ENCODE measurements around the gene F8.
A peak's percentile ranks its signal among the peaks of the same experiment; 100 is the strongest.

The F8 gene

GRCh38 chrX:155048977-155049619, 26.6 kb upstream of the F8 start:
- Histone ChIP-seq H3K4me1 (ENCODE audit: control insufficient read depth in 1 of 2, insufficient read depth in 1 of 2, low read depth in 1 of 2, low read length in 1 of 2) (no peaks in the 10 kb centered on the region), H3K27ac (no peak overlapping the region), H3K4me3 (ENCODE audit: low read depth in 1 of 2, low read length in 1 of 2) (no peak overlapping the region), H3K36me3 (no peaks in the 10 kb centered on the region), H3K27me3 (no peaks in the 10 kb centered on the region), H3K9me3 (no peaks in the 10 kb centered on the region)
- peak; percentile 41 for TF ChIP-seq CTCF (IDR thresholded peaks at IDR 0.05)

- Histone ChIP-seq H3K4me1 (ENCODE audit: control insufficient read depth in 1 of 2, insufficient read depth in 1 of 2, low read depth in 1 of 2, low read length in 1 of 2) (no peaks in the 10 kb centered on the region), H3K27ac (no peak overlapping the region), H3K4me3 (ENCODE audit: low read depth in 1 of 2, low read length in 1 of 2) (no peak overlapping the region), H3K36me3 (no peaks in the 10 kb centered on the region), H3K27me3 (no peaks in the 10 kb centered on the region), H3K9me3 (no peaks in the 10 kb centered on the region)
- TF ChIP-seq CTCF (IDR thresholded peaks at IDR 0.05), result no peak
Observed at GRCh38 chrX:155046811-155047528, 24.4 kb upstream of the F8 start.

GRCh38 chrX:155046129-155046810, 23.7 kb upstream of the F8 start:
- no peak for TF ChIP-seq CTCF (IDR thresholded peaks at IDR 0.05)
- Histone ChIP-seq H3K4me1 (ENCODE audit: control insufficient read depth in 1 of 2, insufficient read depth in 1 of 2, low read depth in 1 of 2, low read length in 1 of 2) (no peaks in the 10 kb centered on the region), H3K36me3 (no peaks in the 10 kb centered on the region), H3K9me3 (no peaks in the 10 kb centered on the region), H3K4me3 (ENCODE audit: low read depth in 1 of 2, low read length in 1 of 2) (no peak overlapping the region), H3K27me3 (no peaks in the 10 kb centered on the region), H3K27ac (no peak overlapping the region)

GRCh38 chrX:155035688-155036087, 13.2 kb upstream of the F8 start:
- Histone ChIP-seq H3K27me3 (no peaks in the 10 kb centered on the region), H3K27ac (no peak overlapping the region), H3K4me3 (ENCODE audit: low read depth in 1 of 2, low read length in 1 of 2) (no peak overlapping the region), H3K36me3 (no peaks in the 10 kb centered on the region), H3K4me1 (ENCODE audit: control insufficient read depth in 1 of 2, insufficient read depth in 1 of 2, low read depth in 1 of 2, low read length in 1 of 2) (no peaks in the 10 kb centered on the region), H3K9me3 (no peaks in the 10 kb centered on the region)
- no peak for TF ChIP-seq CTCF (IDR thresholded peaks at IDR 0.05)

- peaks cover 6 to 11% of the 10 kb centered on the region in 2 experiments for H3K4me1 ChIP-seq (ENCODE audit: control insufficient read depth in 1 of 2, insufficient read depth in 1 of 2, low read depth in 1 of 2, low read length in 1 of 2)
- no peak for TF ChIP-seq CTCF (IDR thresholded peaks at IDR 0.05)
- H3K36me3 ChIP-seq, result no peaks in the 10 kb centered on the region
- no peaks in the 10 kb centered on the region for H3K27me3 ChIP-seq
- no peak overlapping the region for H3K27ac ChIP-seq
- H3K9me3 ChIP-seq, result no peaks in the 10 kb centered on the region
- no peak overlapping the region for H3K4me3 ChIP-seq (ENCODE audit: low read depth in 1 of 2, low read length in 1 of 2)
Observed at GRCh38 chrX:155031657-155032056, 9.1 kb upstream of the F8 start.

Data from neutrophil (primary cell).